ENCODE data around the gene PALD1.

DNA sequence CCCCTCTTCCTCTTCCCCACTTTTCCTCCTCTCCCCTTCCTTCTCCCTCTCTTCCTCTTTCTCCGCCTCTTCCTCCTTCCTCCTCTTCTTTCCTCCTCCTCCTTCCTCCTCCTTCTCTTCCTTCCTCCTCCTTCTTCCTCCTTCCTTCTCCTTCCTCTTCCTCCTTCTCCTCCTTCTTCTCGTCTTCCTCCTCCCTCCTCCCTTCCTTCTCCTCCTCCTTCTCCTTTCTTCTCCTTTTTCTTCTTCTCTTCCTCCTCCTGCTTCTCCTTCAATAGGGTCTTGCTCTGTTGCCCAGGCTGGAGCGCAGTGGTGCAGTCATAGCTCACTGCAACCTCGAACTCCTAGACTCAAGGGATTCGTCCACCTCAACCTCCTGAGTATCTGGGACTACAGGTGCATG, 56.9 kb downstream of the PALD1 start:
- TF ChIP-seq EP300 (IDR thresholded peaks at IDR 0.05) (no peak), POLR2A (IDR thresholded peaks at IDR 0.05) (no peak), POLR2AphosphoS5 (IDR thresholded peaks at IDR 0.05) (no peak)
- TF ChIP-seq, protein P1, sequence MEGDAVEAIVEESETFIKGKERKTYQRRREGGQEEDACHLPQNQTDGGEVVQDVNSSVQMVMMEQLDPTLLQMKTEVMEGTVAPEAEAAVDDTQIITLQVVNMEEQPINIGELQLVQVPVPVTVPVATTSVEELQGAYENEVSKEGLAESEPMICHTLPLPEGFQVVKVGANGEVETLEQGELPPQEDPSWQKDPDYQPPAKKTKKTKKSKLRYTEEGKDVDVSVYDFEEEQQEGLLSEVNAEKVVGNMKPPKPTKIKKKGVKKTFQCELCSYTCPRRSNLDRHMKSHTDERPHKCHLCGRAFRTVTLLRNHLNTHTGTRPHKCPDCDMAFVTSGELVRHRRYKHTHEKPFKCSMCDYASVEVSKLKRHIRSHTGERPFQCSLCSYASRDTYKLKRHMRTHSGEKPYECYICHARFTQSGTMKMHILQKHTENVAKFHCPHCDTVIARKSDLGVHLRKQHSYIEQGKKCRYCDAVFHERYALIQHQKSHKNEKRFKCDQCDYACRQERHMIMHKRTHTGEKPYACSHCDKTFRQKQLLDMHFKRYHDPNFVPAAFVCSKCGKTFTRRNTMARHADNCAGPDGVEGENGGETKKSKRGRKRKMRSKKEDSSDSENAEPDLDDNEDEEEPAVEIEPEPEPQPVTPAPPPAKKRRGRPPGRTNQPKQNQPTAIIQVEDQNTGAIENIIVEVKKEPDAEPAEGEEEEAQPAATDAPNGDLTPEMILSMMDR (IDR thresholded peaks at IDR 0.05), result no peak

Data from upper lobe of left lung (tissue), 4 donors.